ENCODE data around the gene REST.

The REST gene

DNA sequence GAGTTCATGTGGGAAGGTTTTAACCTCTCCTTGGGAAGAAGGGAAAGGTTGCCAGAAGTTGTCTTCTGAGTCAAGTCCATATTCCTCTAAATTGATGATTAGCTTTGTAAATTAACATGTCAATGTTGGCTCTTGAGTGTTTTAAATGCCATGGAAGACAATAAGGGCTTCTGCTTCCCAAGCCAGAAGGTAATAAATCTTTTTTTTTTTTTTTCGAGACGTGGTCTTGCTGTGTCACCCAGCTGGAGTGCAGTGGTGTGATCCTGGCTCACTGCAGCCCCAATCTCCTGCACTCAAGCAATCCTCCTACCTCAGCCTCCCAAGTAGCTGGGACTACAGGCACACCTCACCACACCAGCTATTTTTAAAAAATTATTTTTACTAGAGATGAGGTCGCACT, 5.0 kb upstream of the REST start:
- H3K9me3 ChIP-seq (ENCODE audit: control insufficient read depth, low read length) = no peaks in the 10 kb centered on the region
- no peak overlapping the region for H3K9ac ChIP-seq
- no peak overlapping the region for H3K4me3 ChIP-seq (ENCODE audit: low read depth, low read length)
- no peaks in the 10 kb centered on the region for H3K79me2 ChIP-seq
- H3K36me3 ChIP-seq (ENCODE audit: control insufficient read depth, insufficient read depth, low read length) = no peaks in the 10 kb centered on the region
- H3K4me2 ChIP-seq (ENCODE audit: low read length) = no peak overlapping the region
- no peaks in the 10 kb centered on the region for H3K4me1 ChIP-seq
- TF ChIP-seq, protein P1, sequence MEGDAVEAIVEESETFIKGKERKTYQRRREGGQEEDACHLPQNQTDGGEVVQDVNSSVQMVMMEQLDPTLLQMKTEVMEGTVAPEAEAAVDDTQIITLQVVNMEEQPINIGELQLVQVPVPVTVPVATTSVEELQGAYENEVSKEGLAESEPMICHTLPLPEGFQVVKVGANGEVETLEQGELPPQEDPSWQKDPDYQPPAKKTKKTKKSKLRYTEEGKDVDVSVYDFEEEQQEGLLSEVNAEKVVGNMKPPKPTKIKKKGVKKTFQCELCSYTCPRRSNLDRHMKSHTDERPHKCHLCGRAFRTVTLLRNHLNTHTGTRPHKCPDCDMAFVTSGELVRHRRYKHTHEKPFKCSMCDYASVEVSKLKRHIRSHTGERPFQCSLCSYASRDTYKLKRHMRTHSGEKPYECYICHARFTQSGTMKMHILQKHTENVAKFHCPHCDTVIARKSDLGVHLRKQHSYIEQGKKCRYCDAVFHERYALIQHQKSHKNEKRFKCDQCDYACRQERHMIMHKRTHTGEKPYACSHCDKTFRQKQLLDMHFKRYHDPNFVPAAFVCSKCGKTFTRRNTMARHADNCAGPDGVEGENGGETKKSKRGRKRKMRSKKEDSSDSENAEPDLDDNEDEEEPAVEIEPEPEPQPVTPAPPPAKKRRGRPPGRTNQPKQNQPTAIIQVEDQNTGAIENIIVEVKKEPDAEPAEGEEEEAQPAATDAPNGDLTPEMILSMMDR (IDR thresholded peaks at IDR 0.05) = no peak
- H3K27ac ChIP-seq = no peak overlapping the region
- H2AFZ ChIP-seq = no peak overlapping the region
- no peaks in the 10 kb centered on the region for H3K27me3 ChIP-seq (ENCODE audit: control insufficient read depth, insufficient read depth, low read length)

DNA sequence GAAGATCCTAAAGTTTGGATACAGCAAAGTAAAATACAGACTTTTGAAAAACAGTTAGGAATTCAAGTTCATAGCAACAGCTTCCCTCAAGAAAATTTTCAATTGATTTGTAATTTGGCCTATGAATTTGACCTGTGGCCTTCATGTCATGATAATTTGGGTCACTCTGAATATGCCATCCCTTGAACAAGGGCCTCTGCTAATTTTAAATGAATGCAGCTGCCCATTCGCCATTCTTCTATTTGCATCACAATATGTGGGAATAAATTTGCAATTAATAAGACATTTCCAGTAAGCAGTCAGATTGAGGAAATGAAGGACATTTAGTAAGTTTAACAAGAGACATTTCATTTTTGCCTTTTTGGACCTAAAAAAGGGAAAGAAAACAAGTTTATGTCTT, 1.9 kb upstream of the REST start:
- Histone ChIP-seq H3K36me3 (ENCODE audit: control insufficient read depth, insufficient read depth, low read length) (no peaks in the 10 kb centered on the region), H2AFZ (no peak overlapping the region), H3K79me2 (no peaks in the 10 kb centered on the region), H3K27ac (no peak overlapping the region), H3K9ac (no peak overlapping the region), H3K9me3 (ENCODE audit: control insufficient read depth, low read length) (no peaks in the 10 kb centered on the region), H3K4me3 (ENCODE audit: low read depth, low read length) (no peak overlapping the region), H3K4me1 (no peaks in the 10 kb centered on the region), H3K4me2 (ENCODE audit: low read length) (no peak overlapping the region), H3K27me3 (ENCODE audit: control insufficient read depth, insufficient read depth, low read length) (no peaks in the 10 kb centered on the region)
- TF ChIP-seq, protein P1 (IDR thresholded peaks at IDR 0.05) = no peak

DNA sequence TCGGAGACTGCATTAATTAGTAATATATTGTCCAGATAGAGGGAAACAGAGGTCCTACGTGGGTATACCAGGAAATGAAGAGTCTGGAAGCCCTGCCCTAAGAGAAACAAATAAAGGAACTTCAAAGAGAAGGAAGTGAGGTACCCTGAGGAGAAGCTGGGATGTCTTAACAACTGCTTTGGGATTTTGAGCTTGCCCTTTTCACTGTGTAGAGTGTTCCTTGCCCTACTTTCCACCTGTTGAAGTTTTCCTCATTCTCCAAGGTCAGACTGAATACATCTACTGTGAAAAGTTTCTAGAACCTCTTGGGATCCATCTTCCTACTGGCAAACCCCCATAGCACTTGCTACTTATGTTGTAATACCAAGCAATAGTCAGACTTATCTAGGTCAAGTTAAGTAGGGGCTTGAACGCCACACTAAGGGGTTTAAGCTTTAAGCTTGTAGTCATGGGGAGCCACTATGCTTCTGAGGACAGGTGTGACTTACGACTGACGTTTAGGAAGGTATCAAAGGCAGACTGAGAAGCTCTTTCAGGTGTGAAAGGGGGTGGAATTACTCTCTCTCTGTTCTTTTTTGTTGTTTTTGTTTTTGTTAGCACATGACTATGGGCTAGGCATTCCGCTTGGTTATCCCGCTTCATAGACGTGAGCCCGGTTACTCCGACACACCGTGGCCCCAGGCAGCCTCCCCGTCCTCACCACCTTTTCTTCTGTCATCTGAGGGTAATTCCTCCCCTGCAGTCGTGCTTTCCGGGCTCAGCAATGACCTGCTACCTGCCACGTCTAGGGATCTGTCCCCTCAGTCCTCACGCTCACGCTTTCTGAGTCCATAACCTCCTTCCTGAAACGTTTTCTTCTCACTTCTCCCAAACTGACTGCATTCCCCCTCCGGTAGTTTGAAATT, 959 bp upstream of the REST start:
- H3K36me3 ChIP-seq (ENCODE audit: control insufficient read depth, insufficient read depth, low read length) = no peaks in the 10 kb centered on the region
- H3K4me3 ChIP-seq (ENCODE audit: low read depth, low read length) = peak overlapping the region; percentile 75
- peaks cover 3% of the 10 kb centered on the region for H3K79me2 ChIP-seq
- H3K9me3 ChIP-seq (ENCODE audit: control insufficient read depth, low read length) = no peaks in the 10 kb centered on the region
- H3K4me1 ChIP-seq = no peaks in the 10 kb centered on the region
- H3K27me3 ChIP-seq (ENCODE audit: control insufficient read depth, insufficient read depth, low read length) = no peaks in the 10 kb centered on the region
- H3K9ac ChIP-seq = no peak overlapping the region
- peak overlapping the region; percentile 91 for H2AFZ ChIP-seq
- H3K4me2 ChIP-seq (ENCODE audit: low read length) = peak overlapping the region; percentile 94
- no peak overlapping the region for H3K27ac ChIP-seq
- TF ChIP-seq, protein P1 (IDR thresholded peaks at IDR 0.05) = no peak

DNA sequence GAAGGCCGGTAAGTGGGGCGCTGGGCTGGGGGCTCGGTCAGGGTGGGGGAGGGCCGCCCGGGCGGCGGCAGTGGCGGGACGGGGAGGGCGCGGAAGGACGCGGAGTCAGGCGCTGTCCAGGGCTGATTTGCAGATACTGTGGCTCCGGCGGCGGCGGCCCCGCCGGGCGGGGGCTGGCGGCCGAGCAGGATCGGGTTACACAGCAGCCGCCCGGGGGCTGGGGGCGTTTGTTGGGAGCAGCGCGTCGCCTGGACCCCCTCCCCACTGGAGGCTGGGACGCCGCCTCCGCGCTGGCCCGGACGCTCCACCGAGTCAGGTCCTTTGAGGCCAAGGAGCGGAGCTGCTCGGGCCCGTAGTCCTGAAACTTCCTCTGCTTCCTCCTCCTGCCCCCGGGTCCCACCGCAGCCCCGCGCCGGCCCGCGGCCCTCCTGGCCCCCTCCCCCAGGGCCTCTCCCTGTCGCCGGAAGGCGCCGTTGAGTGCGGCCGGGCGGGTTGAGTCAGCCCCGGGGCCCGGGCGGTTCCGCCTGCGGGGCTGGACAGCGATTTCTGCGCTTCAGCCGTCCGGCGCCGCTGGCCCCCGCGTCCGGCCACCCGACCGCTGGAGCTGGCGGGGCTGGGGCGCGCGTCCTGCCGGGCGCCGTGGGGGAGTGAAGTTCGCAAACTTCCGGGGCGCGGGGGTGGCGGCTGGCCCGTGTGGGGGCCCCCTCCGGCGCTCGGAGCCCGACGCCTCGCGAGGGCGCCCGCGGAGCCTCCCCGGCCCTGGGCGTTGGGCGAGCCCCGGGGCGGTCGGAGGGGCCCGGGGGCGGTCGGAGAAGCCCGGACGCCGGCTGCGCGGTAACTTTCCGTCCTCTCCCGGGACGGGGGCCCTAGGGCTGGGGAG, 746 bp downstream of the REST start:
- peak overlapping the region; percentile 13 for H3K9ac ChIP-seq
- H2AFZ ChIP-seq = peak overlapping the region; percentile 76
- H3K4me2 ChIP-seq (ENCODE audit: low read length) = peak overlapping the region; percentile 86
- TF ChIP-seq, protein P1 (IDR thresholded peaks at IDR 0.05) = no peak
- peak overlapping the region; percentile 92 for H3K27ac ChIP-seq
- peaks cover 13% of the 10 kb centered on the region for H3K79me2 ChIP-seq
- H3K36me3 ChIP-seq (ENCODE audit: control insufficient read depth, insufficient read depth, low read length) = no peaks in the 10 kb centered on the region
- H3K9me3 ChIP-seq (ENCODE audit: control insufficient read depth, low read length) = no peaks in the 10 kb centered on the region
- no peaks in the 10 kb centered on the region for H3K27me3 ChIP-seq (ENCODE audit: control insufficient read depth, insufficient read depth, low read length)
- no peaks in the 10 kb centered on the region for H3K4me1 ChIP-seq
- H3K4me3 ChIP-seq (ENCODE audit: low read depth, low read length) = peak overlapping the region; percentile 80
